HepG2 (cell line): ENCODE measurements around the gene VAMP3. TPM values are rescaled to one million over a fixed set of nuclear protein-coding genes. Genes with fewer than 3 reads are reported as not detected.

Experiments used
- ATAC-seq: fragments of 200-7000 bp; cut with Tn5 transposase; 3 replicates; pipeline ENCODE4 v1.9.1; 2020; ENCODE audit warnings: mild to moderate bottlenecking, moderate library complexity
- BruUV-seq: library from RNA; stranded (reverse); fragments of 400-500 nt; replicated peaks from 2 replicates; lab custom pipeline; 2021; lab: Mats Ljungman, UMichigan
- CTCF ChIA-PET: fragments of 300-600 bp; formaldehyde crosslinking; extraction: SDS; loops from one replicate; lab custom pipeline; 2021; ENCODE audit warnings: low total read pairs, inconsistent platforms, low intra/inter-chr PET ratio; lab: Yijun Ruan, JAX
- POLR2A ChIA-PET: fragments of 350-600 bp; sonication (Branson Sonifier 250); formaldehyde crosslinking; loops from one replicate; lab custom pipeline; 2020; ENCODE audit warnings: antibody characterized with exemption, inconsistent platforms; lab: Yijun Ruan, JAX
- DNase-seq: peaks from one replicate; pipeline ENCODE4 v3.0.0-alpha.2; 2015; ENCODE audit warnings: low spot score
- FAIRE-seq: peaks from 3 replicates; lab custom pipeline; 2011; peaks lifted over from hg19 to GRCh38; lab: Jason Lieb, UNC
- H2AFZ ChIP-seq: one replicate; pipeline ENCODE4 v1.6.1; 2011; ENCODE audit warnings: low read length, inconsistent platforms
- H3K27ac ChIP-seq: fragments of 300-600 bp; 3 replicates; pipeline ENCODE4 v1.8.0; 2011; ENCODE audit warnings: mixed run types, mild to moderate bottlenecking, mixed read lengths, low read length, inconsistent platforms; ENCODE audit not compliant: insufficient read depth; ENCODE audit errors: extremely low read length
- H3K27me3 ChIP-seq, 2 experiments: fragments of 200-600 bp in 1 of 2; 2 replicates in 1 of 2; 3 replicates in 1 of 2; pipeline versions ENCODE4 v1.6.0 to v1.8.0; 2011; ENCODE audit warnings: low read length in 2 of 2, mild to moderate bottlenecking in 2 of 2, moderate library complexity in 2 of 2, inconsistent platforms in 1 of 2; ENCODE audit not compliant: insufficient read depth in 2 of 2, control insufficient read depth in 1 of 2
- H3K36me3 ChIP-seq, 2 experiments: fragments of 200-600 bp in 1 of 2; replicated peaks in 1 of 2; 2 replicates in 1 of 2; 3 replicates in 1 of 2; pipeline versions ENCODE4 v1.5.1 to v1.8.0; 2011; ENCODE audit warnings: low read length in 2 of 2, inconsistent platforms in 1 of 2; ENCODE audit not compliant: insufficient read depth in 2 of 2, control insufficient read depth in 1 of 2
- H3K4me1 ChIP-seq: 2 replicates; pipeline ENCODE4 v1.5.1; 2012; ENCODE audit warnings: low read length, inconsistent platforms; ENCODE audit not compliant: insufficient read depth
- H3K4me2 ChIP-seq: 2 replicates; pipeline ENCODE4 v1.6.0; 2011; ENCODE audit warnings: low read depth, low read length, inconsistent platforms
- H3K4me3 ChIP-seq, 3 experiments: fragments of 200-600 bp in 1 of 3; sonication (generic), shearing (Covaris generic) in 1 of 3; replicated peaks in 1 of 3; 2 replicates each; pipeline ENCODE4 v1.5.1; 2011 to 2016; ENCODE audit warnings: low read length in 3 of 3, inconsistent platforms in 2 of 3, low read depth in 2 of 3, mild to moderate bottlenecking in 2 of 3, control low read depth in 1 of 3, mixed read lengths in 1 of 3; ENCODE audit not compliant: insufficient read depth in 1 of 3
- H3K79me2 ChIP-seq: one replicate; pipeline ENCODE4 v1.6.1; 2011; ENCODE audit warnings: low read length, inconsistent platforms; ENCODE audit not compliant: insufficient read depth
- H3K9ac ChIP-seq: 2 replicates; pipeline ENCODE4 v1.6.0; 2011; ENCODE audit warnings: mild to moderate bottlenecking, low read depth, low read length, inconsistent platforms; ENCODE audit not compliant: insufficient read depth
- H3K9me3 ChIP-seq: 2 replicates; pipeline ENCODE4 v1.5.1; 2012; ENCODE audit warnings: mild to moderate bottlenecking, low read length
- H4K20me1 ChIP-seq: 2 replicates; pipeline ENCODE4 v1.6.0; 2011; ENCODE audit warnings: inconsistent platforms, mild to moderate bottlenecking, low read length, moderate library complexity; ENCODE audit not compliant: insufficient read depth
- ATF2 ChIP-seq: sonication (generic); formaldehyde crosslinking; IDR thresholded peaks from 2 replicates; pipeline ENCODE4 v1.4.0; 2020; ENCODE audit warnings: missing genetic modification reagents
- HOMEZ ChIP-seq: IDR thresholded peaks from 2 replicates; pipeline ENCODE4 v1.6.1; 2016; ENCODE audit warnings: low read depth
- KDM5A ChIP-seq: fragments of 200-600 bp; sonication (generic); IDR thresholded peaks from 2 replicates; pipeline ENCODE4 v1.7.0; 2018; ENCODE audit warnings: antibody characterized with exemption, mild to moderate bottlenecking, low read length, borderline replicate concordance
- LCORL ChIP-seq, 2 experiments: fragments of 450-650 bp in 1 of 2; sonication (generic) in 1 of 2; formaldehyde crosslinking in 1 of 2; IDR thresholded peaks; 2 replicates each; pipeline versions ENCODE4 v1.5.0 to v1.6.1; 2017 to 2020; ENCODE audit warnings: antibody characterized with exemption in 1 of 2, missing genetic modification reagents in 1 of 2
- MYPOP ChIP-seq: sonication (generic); formaldehyde crosslinking; IDR thresholded peaks from 2 replicates; pipeline ENCODE4 v1.8.1; 2023; ENCODE audit warnings: mild to moderate bottlenecking, moderate library complexity, missing genetic modification reagents
- NAIF1 ChIP-seq: sonication (generic); formaldehyde crosslinking; IDR thresholded peaks from 2 replicates; pipeline ENCODE4 v1.5.0; 2020; ENCODE audit warnings: mild to moderate bottlenecking, missing genetic modification reagents, borderline replicate concordance
- SOX5 ChIP-seq: IDR thresholded peaks from 2 replicates; pipeline ENCODE4 v1.6.1; 2016; ENCODE audit warnings: borderline replicate concordance
- XRCC5 ChIP-seq: fragments of 200-400 bp; formaldehyde crosslinking; optimal IDR thresholded peaks from 2 replicates; pipeline ENCODE3; 2017; ENCODE audit warnings: mild to moderate bottlenecking, low read length
- ZFP62 ChIP-seq: sonication (generic); formaldehyde crosslinking; IDR thresholded peaks from 2 replicates; pipeline ENCODE4 v1.4.0; 2020; ENCODE audit warnings: missing genetic modification reagents
- ZNF143 ChIP-seq: sonication (generic); formaldehyde crosslinking; IDR thresholded peaks from 2 replicates; pipeline ENCODE4 v1.4.0; 2020; ENCODE audit warnings: missing genetic modification reagents
- ZNF746 ChIP-seq: sonication (generic); formaldehyde crosslinking; IDR thresholded peaks from 2 replicates; pipeline ENCODE4 v1.8.0; 2022; ENCODE audit warnings: mild to moderate bottlenecking, missing genetic modification reagents
- ZNF749 ChIP-seq: sonication (generic); formaldehyde crosslinking; IDR thresholded peaks from 2 replicates; pipeline ENCODE4 v1.8.0; 2022; ENCODE audit warnings: mild to moderate bottlenecking, missing genetic modification reagents, moderate library complexity, borderline replicate concordance
- ZNF777 ChIP-seq: sonication (generic); formaldehyde crosslinking; IDR thresholded peaks from 2 replicates; pipeline ENCODE4 v1.4.0; 2020; ENCODE audit warnings: missing genetic modification reagents
- ZNF788 ChIP-seq: sonication (generic); formaldehyde crosslinking; IDR thresholded peaks from 2 replicates; pipeline ENCODE4 v1.5.0; 2020; ENCODE audit warnings: mild to moderate bottlenecking, missing genetic modification reagents, borderline replicate concordance
- WGBS: methylation state at CpG from one replicate; pipeline ENCODE4 v1.1.6; 2017; ENCODE audit warnings: low lambda C conversion rate; 5-methylcytosine and 5-hydroxymethylcytosine counted together
- in situ Hi-C: cut with HindIII; loops from 2 replicates; pipeline ENCODE4 v1.10.0; 2017; ENCODE audit warnings: low pct_unique_long_range_greater_than_20kb; ENCODE audit not compliant: extremely low pct_ligation_motif_present
- intact Hi-C: fragments of 100-400 bp; cut with micrococcal nuclease; formaldehyde crosslinking; loops from one replicate; pipeline ENCODE4 v1.10.0; 2022; ENCODE audit not compliant: unreplicated experiment
- polyA plus RNA-seq, 8 experiments: library from polyadenylated mRNA; depleted of rRNA in 3 of 8; stranded (reverse) in 7 of 8; unstranded in 1 of 8; fragments of >200 nt; fragmentation: Illumina TruSeq in 4 of 8; extraction: Trizol in 4 of 8; gene quantifications; 2 replicates each; pipeline versions ENCODE4 v1.2.1 to v1.2.3, GENCODE V29; 2011 to 2016; ENCODE audit warnings: low read depth in 4 of 8, missing spikeins in 1 of 8, mixed read lengths in 1 of 8; ENCODE audit not compliant: insufficient read depth in 1 of 8
- total RNA-seq, 5 experiments: library from RNA; depleted of rRNA; stranded (reverse); fragments of >200 nt; fragmentation: Illumina TruSeq; extraction: Trizol; gene quantifications; 2 replicates each; pipeline ENCODE4 v1.2.3, GENCODE V29; 2016; ENCODE audit warnings: low read depth in 1 of 5

VAMP3 gene
- total and polyA plus RNA-seq, 2 of the 13 experiments (the other 11 are each of a cell fraction or from before 2014, with no cell fraction given), result 75.3 to 88.7 TPM

- Histone ChIP-seq H4K20me1 (peaks cover 9% of the 10 kb centered on the region; the same call in 1 of the 2 replicates), H3K27ac (peak overlapping the region; percentile 58), H3K4me2 (peak overlapping the region; percentile 75), H3K27me3 (no peaks in the 10 kb centered on the region; a peak in 1 of 5 replicates), H2AFZ (peak overlapping the region; percentile 82), H3K9me3 (no peaks in the 10 kb centered on the region), H3K4me3 (peak overlapping the region; percentile 91 to 99 (median 95); a peak in 5 of 6 replicates), H3K9ac (peak overlapping the region; percentile 70), H3K4me1 (peaks cover 26% of the 10 kb centered on the region), H3K79me2 (peaks cover 32% of the 10 kb centered on the region), H3K36me3 (peaks cover 4 to 11% of the 10 kb centered on the region in 2 experiments; a peak in 3 of 5 replicates)
- FAIRE-seq, result no peak
- ChIA-PET POLR2A (interaction anchor here (1.2 to 1.6 kb wide), 3 partner anchors 11 to 66 kb away, joined by 4 to 8 read pairs (median 4); partner anchors contain the start of gene PER3), CTCF (no interaction called here)
- in situ Hi-C loops (no loop called here), intact Hi-C loops (no loop called here)
- TF ChIP-seq SOX5 (CRISPR knock-in tag) (no peak), MYPOP (0 out of 2 replicates have a peak, but pooled peaks have one; percentile 5), LCORL (IDR thresholded peaks at IDR 0.05) (no peak), LCORL (CRISPR knock-in tag; IDR thresholded peaks at IDR 0.05) (0 out of 2 replicates have a peak, but pooled peaks have one; percentile 32), NAIF1 (CRISPR knock-in tag) (peak; percentile 37; the same call in 1 of the 2 replicates), ZNF749 (no peak), ZNF143 (CRISPR knock-in tag) (no peak)
- DNase-seq, result no peak
- BruUV-seq, result TSS peak; percentile 82
- no peak for ATAC-seq
- 72% methylated on average over 6 of the region's 6 CpGs for WGBS
Observed at GRCh38 chr1:7770669-7770996, 463 bp upstream of the VAMP3 start.

GRCh38 chr1:7771823-7772299, 765 bp downstream of the VAMP3 start:
- POLR2A ChIA-PET, result interaction anchor here (0.7 to 1.6 kb wide), 5 partner anchors 10 to 92 kb away, joined by 3 to 8 read pairs (median 4); partner anchors contain the start of gene PER3
- intact Hi-C loops, result no loop called here
- H3K27ac ChIP-seq, result peak overlapping the region; percentile 80
- H3K36me3 ChIP-seq, result peaks cover 4 to 12% of the 10 kb centered on the region in 2 experiments; a peak in 3 of 5 replicates
- H2AFZ ChIP-seq, result no peak overlapping the region
- no peak for FAIRE-seq
- peak overlapping the region; percentile 79 for H3K9ac ChIP-seq
- no peaks in the 10 kb centered on the region; a peak in 1 of 5 replicates for H3K27me3 ChIP-seq
- peaks cover 26% of the 10 kb centered on the region for H3K4me1 ChIP-seq
- peak overlapping the region; percentile 91 to 99 (median 95) for H3K4me3 ChIP-seq
- peak; percentile 32; the same call in 2 of the 3 replicates for ATAC-seq
- H3K79me2 ChIP-seq, result peaks cover 34% of the 10 kb centered on the region
- CTCF ChIA-PET, result no interaction called here
- BruUV-seq, result TSS peak; percentile 55
- WGBS, result 6% methylated on average over 11 of the region's 12 CpGs
- peak overlapping the region; percentile 72 for H3K4me2 ChIP-seq
- H4K20me1 ChIP-seq, result peaks cover 9% of the 10 kb centered on the region; the same call in 1 of the 2 replicates
- DNase-seq, result no peak
- in situ Hi-C loops, result no loop called here
- no peaks in the 10 kb centered on the region for H3K9me3 ChIP-seq
- TF ChIP-seq ATF2 (CRISPR knock-in tag) (no peak), HOMEZ (no peak), KDM5A (peak; percentile 20), ZNF788 (CRISPR knock-in tag) (no peak), ZFP62 (no peak), ZNF746 (no peak), ZNF777 (CRISPR knock-in tag) (0 out of 2 replicates have a peak, but pooled peaks have one; percentile 6), XRCC5 (peak; percentile 1)
